GM21529 (cell line): ENCODE data around the gene TMEM266.

Experiments
- ATAC-seq: cut with Tn5 transposase; IDR thresholded peaks from one replicate; pipeline ENCODE4 v1.9.1; 2021; ENCODE audit not compliant: unreplicated experiment

Gene TMEM266

GRCh38 chr15:76180321-76180720, 120.5 kb downstream of the TMEM266 start:
- no peak for ATAC-seq

GRCh38 chr15:76181705-76182107, 121.9 kb downstream of the TMEM266 start:
- ATAC-seq, result peak; percentile 87

GRCh38 chr15:76183930-76184649, 124.3 kb downstream of the TMEM266 start:
- no peak for ATAC-seq

GRCh38 chr15:76184650-76185035, 124.9 kb downstream of the TMEM266 start:
- ATAC-seq, result no peak

- ATAC-seq, result no peak
Observed at GRCh38 chr15:76185716-76186115, 125.9 kb downstream of the TMEM266 start.

- ATAC-seq, result no peak
Observed at GRCh38 chr15:76187163-76187562, 127.4 kb downstream of the TMEM266 start.

GRCh38 chr15:76189106-76189505, 129.3 kb downstream of the TMEM266 start:
- no peak for ATAC-seq

GRCh38 chr15:76190070-76190564, 130.3 kb downstream of the TMEM266 start:
- ATAC-seq, result no peak

GRCh38 chr15:76190751-76191538, 131.2 kb downstream of the TMEM266 start:
- ATAC-seq, result peak; percentile 85

GRCh38 chr15:76191539-76192244, 131.9 kb downstream of the TMEM266 start:
- ATAC-seq, result no peak

GRCh38 chr15:76192715-76193114, 132.9 kb downstream of the TMEM266 start:
- ATAC-seq, result no peak

- no peak for ATAC-seq
Observed at GRCh38 chr15:76193934-76194333, 134.1 kb downstream of the TMEM266 start.

GRCh38 chr15:76195506-76196268, 135.9 kb downstream of the TMEM266 start:
- no peak for ATAC-seq

GRCh38 chr15:76196269-76197231, 136.8 kb downstream of the TMEM266 start:
- ATAC-seq, result no peak

- no peak for ATAC-seq
Observed at GRCh38 chr15:76197703-76198455, 138.1 kb downstream of the TMEM266 start.

- ATAC-seq, result no peak
Observed at GRCh38 chr15:76198456-76199105, 138.8 kb downstream of the TMEM266 start.

GRCh38 chr15:76199106-76200082, 139.6 kb downstream of the TMEM266 start:
- ATAC-seq, result no peak
